OCI-LY1 (cell line): ENCODE results near the gene DBT.

ENCODE experiments used
- CTCF ChIP-seq: fragments of 200-600 bp; sonication (generic), shearing (Covaris generic); IDR thresholded peaks from 2 replicates; pipeline ENCODE4 v1.5.1; 2017; ENCODE audit warnings: mild to moderate bottlenecking, antibody characterized with exemption, low read length, moderate library complexity, mixed read lengths
- EZH2 ChIP-seq: fragments of 200-600 bp; sonication (generic), shearing (Covaris generic); IDR thresholded peaks from 2 replicates; pipeline ENCODE4 v1.8.0; 2017; ENCODE audit warnings: borderline replicate concordance, mixed run types, mild to moderate bottlenecking, antibody characterized with exemption, low read length, moderate library complexity, mixed read lengths

DNA sequence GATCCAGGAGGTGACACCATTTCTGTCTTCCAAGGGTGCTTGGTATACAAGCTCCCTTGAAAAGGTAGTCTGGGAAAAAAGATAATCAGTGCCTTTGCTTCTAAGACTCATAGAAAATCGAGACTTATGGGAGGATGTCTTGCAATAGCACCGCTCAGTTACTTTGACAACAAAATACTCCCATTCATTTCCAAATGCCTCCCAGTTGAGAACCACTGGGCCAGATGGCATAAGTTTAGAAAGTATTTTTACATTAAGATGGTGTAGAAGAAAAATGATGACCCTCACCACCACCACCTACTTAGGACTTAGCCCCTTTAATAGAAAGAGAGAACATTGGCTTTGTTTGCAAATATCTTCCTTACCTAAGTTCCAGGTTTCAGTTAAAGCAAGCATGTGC is 112.0 kb downstream of the DBT start:
- TF ChIP-seq CTCF (no peak), EZH2 (no peak)
